SU-DHL-6 (cell line): Measurements from ENCODE around the gene GPX4.

Experiments used
- H2AFZ ChIP-seq: fragments of 200-600 bp; sonication (generic); 2 replicates; pipeline ENCODE4 v1.6.1; 2014; ENCODE audit warnings: low read depth, mild to moderate bottlenecking, moderate library complexity, mixed read lengths, antibody characterized with exemption, low read length; ENCODE audit not compliant: severe bottlenecking
- H3F3A ChIP-seq: fragments of 200-600 bp; shearing (Covaris generic); 2 replicates; pipeline ENCODE4 v1.6.0; 2016; ENCODE audit warnings: antibody characterized with exemption, mild to moderate bottlenecking; ENCODE audit not compliant: insufficient read depth
- H3K27ac ChIP-seq: fragments of 200-600 bp; sonication (generic); 2 replicates; pipeline ENCODE4 v1.5.1; 2016; ENCODE audit warnings: low read depth, mild to moderate bottlenecking, low read length, moderate library complexity, mixed read lengths
- H3K27me3 ChIP-seq: fragments of 200-600 bp; sonication (generic), shearing (Covaris generic); 2 replicates; pipeline ENCODE4 v1.6.0; 2014; ENCODE audit warnings: mild to moderate bottlenecking, low read length
- H3K36me3 ChIP-seq: fragments of 200-600 bp; sonication (generic); 2 replicates; pipeline ENCODE4 v1.6.1; 2014; ENCODE audit warnings: mild to moderate bottlenecking, low read length, mixed read lengths
- H3K4me2 ChIP-seq: fragments of 300-600, 200-600 bp; shearing (Covaris generic), sonication (generic); 2 replicates; pipeline ENCODE4 v1.6.0; 2014; ENCODE audit warnings: low read length, low read depth, mild to moderate bottlenecking; ENCODE audit not compliant: poor library complexity, severe bottlenecking
- H3K4me3 ChIP-seq: fragments of 200-600 bp; sonication (generic); 2 replicates; pipeline ENCODE4 v1.5.1; 2014; ENCODE audit warnings: antibody characterized with exemption, low read length, mild to moderate bottlenecking, mixed read lengths; ENCODE audit not compliant: insufficient read depth, poor library complexity, severe bottlenecking
- H3K79me2 ChIP-seq: fragments of 200-600 bp; sonication (generic); 2 replicates; pipeline ENCODE4 v1.6.1; 2014; ENCODE audit warnings: mild to moderate bottlenecking, low read length, moderate library complexity; ENCODE audit not compliant: insufficient read depth
- H3K9ac ChIP-seq: fragments of 200-600 bp; sonication (generic); 2 replicates; pipeline ENCODE4 v1.7.0; 2014; ENCODE audit warnings: mild to moderate bottlenecking, low read length
- H3K9me2 ChIP-seq: fragments of 200-600 bp; sonication (generic); replicated peaks from 2 replicates; pipeline ENCODE4 v1.6.1; 2014; ENCODE audit warnings: low read length; ENCODE audit not compliant: insufficient read depth
- H3K9me3 ChIP-seq: fragments of 200-600 bp; sonication (generic); 2 replicates; pipeline ENCODE4 v1.6.1; 2014; ENCODE audit warnings: low read length, mixed read lengths; ENCODE audit not compliant: insufficient read depth
- H4K20me1 ChIP-seq: fragments of 200-600 bp; sonication (generic); 2 replicates; pipeline ENCODE4 v1.6.1; 2014; ENCODE audit warnings: low read depth, mild to moderate bottlenecking, antibody characterized with exemption, low read length, moderate library complexity, mixed read lengths
- CTCF ChIP-seq: fragments of 200-600 bp; sonication (generic); IDR thresholded peaks from one replicate; pipeline ENCODE4 v1.5.1; 2017; ENCODE audit warnings: antibody characterized with exemption, mild to moderate bottlenecking, low read length, moderate library complexity; ENCODE audit not compliant: insufficient read depth, poor library complexity, severe bottlenecking
- EZH2phosphoT487 ChIP-seq: fragments of 200-600 bp; sonication (generic), shearing (Covaris generic); conservative IDR thresholded peaks from 2 replicates; pipeline ENCODE4 v1.6.1; 2018; ENCODE audit warnings: mild to moderate bottlenecking, antibody characterized with exemption, low read length, moderate library complexity, mixed read lengths

The GPX4 gene

GRCh38 chr19:1081301-1082164 is 22.3 kb upstream of the GPX4 start:
- Histone ChIP-seq H3K36me3 (no peaks in the 10 kb centered on the region), H4K20me1 (no peaks in the 10 kb centered on the region), H3K27me3 (no peaks in the 10 kb centered on the region), H3K27ac (no peak overlapping the region), H3K4me2 (no peak overlapping the region), H3K79me2 (no peaks in the 10 kb centered on the region), H3K9me2 (no peaks in the 10 kb centered on the region), H3K9ac (no peak overlapping the region), H3K9me3 (no peaks in the 10 kb centered on the region), H2AFZ (no peak overlapping the region), H3F3A (peaks cover 14% of the 10 kb centered on the region), H3K4me3 (no peak overlapping the region)
- TF ChIP-seq EZH2phosphoT487, result no peak
- no peak for TF ChIP-seq CTCF

DNA sequence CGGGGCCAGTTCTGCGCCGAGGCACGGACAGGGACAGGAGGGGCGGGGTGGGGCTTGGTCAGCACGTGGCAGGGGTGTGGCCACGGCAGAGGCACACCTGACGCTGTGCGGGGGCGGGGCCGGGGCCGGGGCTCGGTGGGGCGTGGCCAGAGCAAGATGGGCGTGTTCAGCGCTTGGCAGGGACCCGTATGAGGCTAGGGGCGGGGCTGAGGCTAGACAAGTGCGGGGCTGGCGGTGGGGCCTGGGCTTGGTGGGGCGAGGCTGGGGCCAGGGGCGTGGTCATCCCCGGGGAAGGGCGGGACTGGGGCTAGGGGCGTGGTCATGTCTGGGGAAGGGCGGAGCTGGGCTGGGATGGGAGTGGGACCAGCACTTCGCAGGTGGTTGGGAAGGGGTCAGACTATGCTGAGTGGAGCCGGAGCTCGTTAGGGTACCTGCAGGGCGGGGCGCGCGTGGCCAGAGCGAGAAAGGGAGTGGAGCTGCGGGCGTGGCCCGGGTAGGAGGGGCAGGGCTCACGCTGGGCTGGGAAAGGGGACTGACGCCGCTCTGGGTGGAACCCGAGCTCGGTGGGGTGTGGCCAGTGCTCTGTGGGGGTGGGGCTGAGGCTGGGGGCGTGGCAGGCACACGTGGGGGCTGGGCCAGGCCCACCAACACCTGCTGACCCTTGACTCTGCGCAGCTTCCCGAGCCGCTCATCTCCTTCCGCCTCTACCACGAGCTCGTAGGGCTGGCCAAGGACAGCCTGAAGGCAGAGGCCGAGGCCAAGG is 21.4 kb upstream of the GPX4 start:
- Histone ChIP-seq H3K27ac (no peak overlapping the region), H3F3A (peaks cover 17% of the 10 kb centered on the region), H2AFZ (no peak overlapping the region), H3K27me3 (no peaks in the 10 kb centered on the region), H3K4me2 (no peak overlapping the region), H3K9me2 (no peaks in the 10 kb centered on the region), H3K4me3 (no peak overlapping the region), H3K9ac (no peak overlapping the region), H3K9me3 (no peaks in the 10 kb centered on the region), H3K36me3 (no peaks in the 10 kb centered on the region), H4K20me1 (no peaks in the 10 kb centered on the region), H3K79me2 (no peaks in the 10 kb centered on the region)
- TF ChIP-seq CTCF (no peak), EZH2phosphoT487 (no peak)

DNA sequence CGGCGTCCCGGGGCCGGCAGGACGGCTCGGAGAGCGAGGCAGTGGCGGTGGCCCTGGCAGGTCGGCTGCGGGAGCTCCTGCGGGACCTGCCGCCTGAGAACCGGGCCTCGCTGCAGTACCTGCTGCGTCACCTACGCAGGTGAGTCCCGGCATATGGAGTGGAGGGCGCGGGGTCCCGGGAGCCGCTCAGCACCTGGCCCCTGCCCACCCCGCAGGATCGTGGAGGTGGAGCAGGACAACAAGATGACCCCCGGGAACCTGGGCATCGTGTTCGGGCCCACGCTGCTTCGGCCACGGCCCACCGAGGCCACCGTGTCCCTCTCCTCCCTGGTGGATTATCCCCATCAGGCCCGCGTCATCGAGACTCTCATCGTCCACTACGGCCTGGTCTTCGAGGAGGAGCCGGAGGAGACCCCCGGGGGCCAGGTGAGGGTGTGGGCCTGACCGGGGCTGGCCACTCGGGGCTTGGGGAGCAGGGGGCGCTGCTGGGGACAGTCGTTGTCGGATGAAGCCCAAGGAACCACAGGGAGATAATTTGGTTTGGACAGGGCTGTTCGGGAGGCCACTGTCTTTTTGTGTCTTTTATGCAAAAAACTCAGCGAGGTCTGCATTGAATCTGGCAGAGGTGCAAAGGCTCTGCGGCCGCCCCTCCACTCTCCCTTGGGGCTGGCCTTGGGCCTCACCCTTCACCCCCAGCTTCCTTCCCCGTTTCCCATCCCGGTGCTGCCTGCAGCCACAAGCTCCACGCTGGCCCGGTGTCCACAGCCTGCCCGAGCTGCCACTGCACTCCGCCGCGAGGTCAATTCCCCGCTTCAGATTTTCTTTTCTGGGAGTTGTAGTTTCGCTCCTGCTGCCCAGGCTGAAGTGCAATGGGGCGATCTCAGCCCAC is 20.6 kb upstream of the GPX4 start:
- no peak overlapping the region for H3K4me3 ChIP-seq
- H3K4me2 ChIP-seq, result no peak overlapping the region
- H3K27ac ChIP-seq, result no peak overlapping the region
- H3K36me3 ChIP-seq, result no peaks in the 10 kb centered on the region
- H4K20me1 ChIP-seq, result no peaks in the 10 kb centered on the region
- no peak overlapping the region for H2AFZ ChIP-seq
- no peak for TF ChIP-seq CTCF
- TF ChIP-seq EZH2phosphoT487, result no peak
- H3K9ac ChIP-seq, result no peak overlapping the region
- peaks cover 25% of the 10 kb centered on the region for H3F3A ChIP-seq
- no peaks in the 10 kb centered on the region for H3K79me2 ChIP-seq
- no peaks in the 10 kb centered on the region for H3K9me3 ChIP-seq
- no peaks in the 10 kb centered on the region for H3K27me3 ChIP-seq
- H3K9me2 ChIP-seq, result no peaks in the 10 kb centered on the region
